Neural cell (in vitro differentiated cells): Measurements from ENCODE around the gene PRKCE. TPM values are rescaled to one million over a fixed set of nuclear protein-coding genes. Genes with fewer than 3 reads are reported as not detected.

Experiments used
- H2AFZ ChIP-seq: fragments of 200-600, 300-800 bp; sonication (generic), shearing (Covaris generic); 2 replicates; pipeline ENCODE4 v1.6.0; 2014; ENCODE audit warnings: low read depth, mild to moderate bottlenecking, antibody characterized with exemption, low read length, moderate library complexity
- H3F3A ChIP-seq: fragments of 200-600 bp; shearing (Covaris generic); 2 replicates; pipeline ENCODE4 v1.6.1; 2016; ENCODE audit warnings: mild to moderate bottlenecking, moderate library complexity, mixed read lengths, antibody characterized with exemption, low read length; ENCODE audit not compliant: insufficient read depth, poor library complexity, severe bottlenecking
- H3K27ac ChIP-seq: fragments of 200-600, 300-800 bp; sonication (generic), shearing (Covaris generic); 2 replicates; pipeline ENCODE4 v1.5.1; 2014; ENCODE audit warnings: mild to moderate bottlenecking, low read length, moderate library complexity
- H3K27me3 ChIP-seq: fragments of 300-800, 200-600 bp; sonication (generic), shearing (Covaris generic); 2 replicates; pipeline ENCODE4 v1.6.0; 2014; ENCODE audit warnings: mild to moderate bottlenecking, low read depth, low read length, moderate library complexity; ENCODE audit not compliant: insufficient read depth
- H3K36me3 ChIP-seq: fragments of 300-800, 200-600 bp; sonication (generic), shearing (Covaris generic); 2 replicates; pipeline ENCODE4 v1.5.1; 2014; ENCODE audit warnings: mild to moderate bottlenecking, antibody characterized with exemption, low read length, moderate library complexity; ENCODE audit not compliant: insufficient read depth
- H3K4me2 ChIP-seq: fragments of 300-800, 200-600 bp; sonication (generic), shearing (Covaris generic); 2 replicates; pipeline ENCODE4 v1.6.0; 2014; ENCODE audit warnings: mild to moderate bottlenecking, low read length
- H3K4me3 ChIP-seq: fragments of 300-800, 200-600 bp; sonication (generic), shearing (Covaris generic); 2 replicates; pipeline ENCODE4 v1.5.1; 2014; ENCODE audit warnings: mild to moderate bottlenecking, low read length, moderate library complexity
- H3K79me2 ChIP-seq: fragments of 200-600 bp; shearing (Covaris generic); replicated peaks from 2 replicates; pipeline ENCODE4 v1.6.0; 2014; ENCODE audit warnings: mild to moderate bottlenecking, low read length, moderate library complexity; ENCODE audit not compliant: insufficient read depth
- H3K9ac ChIP-seq: fragments of 300-800, 200-600 bp; sonication (generic), shearing (Covaris generic); 2 replicates; pipeline ENCODE4 v1.6.1; 2016; ENCODE audit warnings: mild to moderate bottlenecking, low read length, mixed read lengths
- H3K9me2 ChIP-seq: fragments of 200-600 bp; shearing (Covaris generic); 2 replicates; pipeline ENCODE4 v1.6.1; 2016; ENCODE audit warnings: mild to moderate bottlenecking, low read length, mixed read lengths; ENCODE audit not compliant: insufficient read depth
- H3K9me3 ChIP-seq: fragments of 200-600, 300-800 bp; sonication (generic), shearing (Covaris generic); 2 replicates; pipeline ENCODE4 v1.6.1; 2016; ENCODE audit warnings: mild to moderate bottlenecking, mixed run types, low read length, moderate library complexity, mixed read lengths
- H4K20me1 ChIP-seq: fragments of 200-600 bp; shearing (Covaris generic); 2 replicates; pipeline ENCODE4 v1.6.1; 2016; ENCODE audit warnings: mild to moderate bottlenecking, mixed run types; ENCODE audit not compliant: insufficient read depth
- EP300 ChIP-seq: fragments of 450-650 bp; conservative IDR thresholded peaks from 2 replicates; pipeline ENCODE4 v1.6.1; 2014; ENCODE audit warnings: antibody characterized with exemption, mild to moderate bottlenecking, moderate library complexity; ENCODE audit not compliant: poor library complexity, severe bottlenecking
- EZH2 ChIP-seq: fragments of 200-600, 300-800 bp; shearing (Covaris generic), sonication (generic); IDR thresholded peaks from 2 replicates; pipeline ENCODE4 v1.6.1; 2014; ENCODE audit warnings: antibody characterized with exemption, low read length, borderline replicate concordance, mild to moderate bottlenecking; ENCODE audit not compliant: insufficient read depth, poor library complexity, severe bottlenecking
- MXI1 ChIP-seq: fragments of 450-650 bp; conservative IDR thresholded peaks from 2 replicates; pipeline ENCODE4 v1.6.1; 2014; ENCODE audit warnings: antibody characterized with exemption, mild to moderate bottlenecking; ENCODE audit not compliant: poor library complexity, severe bottlenecking
- POLR2AphosphoS5 ChIP-seq: IDR thresholded peaks from 2 replicates; pipeline ENCODE4 v1.6.1; 2012
- RAD21 ChIP-seq: fragments of 450-650 bp; conservative IDR thresholded peaks from 2 replicates; pipeline ENCODE4 v1.6.1; 2014; ENCODE audit warnings: antibody characterized with exemption, mild to moderate bottlenecking, moderate library complexity
- SMC3 ChIP-seq: fragments of 450-650 bp; conservative IDR thresholded peaks from 2 replicates; pipeline ENCODE4 v1.6.1; 2014; ENCODE audit warnings: antibody characterized with exemption, mild to moderate bottlenecking, moderate library complexity; ENCODE audit not compliant: poor library complexity
- TAF1 ChIP-seq: IDR thresholded peaks from 2 replicates; pipeline ENCODE4 v1.6.1; 2012; ENCODE audit warnings: low read depth
- polyA plus RNA-seq: library from polyadenylated mRNA; depleted of rRNA; stranded (reverse); fragments of >200 nt; gene quantifications from 2 replicates; pipeline ENCODE4 v1.2.3, GENCODE V29; 2014
- TF ChIP-seq, protein P1 (sequence below): fragments of 450-650 bp; IDR thresholded peaks from 2 replicates; pipeline ENCODE4 v1.5.1; 2014; ENCODE audit warnings: antibody characterized with exemption, mild to moderate bottlenecking, moderate library complexity; ENCODE audit not compliant: poor library complexity, severe bottlenecking
- TF ChIP-seq, protein P2 (sequence below): IDR thresholded peaks from 2 replicates; pipeline ENCODE4 v1.6.1; 2012; ENCODE audit warnings: borderline replicate concordance

PRKCE gene
- polyA plus RNA-seq, 1 donor from 2014 or later = 5.4 TPM

DNA sequence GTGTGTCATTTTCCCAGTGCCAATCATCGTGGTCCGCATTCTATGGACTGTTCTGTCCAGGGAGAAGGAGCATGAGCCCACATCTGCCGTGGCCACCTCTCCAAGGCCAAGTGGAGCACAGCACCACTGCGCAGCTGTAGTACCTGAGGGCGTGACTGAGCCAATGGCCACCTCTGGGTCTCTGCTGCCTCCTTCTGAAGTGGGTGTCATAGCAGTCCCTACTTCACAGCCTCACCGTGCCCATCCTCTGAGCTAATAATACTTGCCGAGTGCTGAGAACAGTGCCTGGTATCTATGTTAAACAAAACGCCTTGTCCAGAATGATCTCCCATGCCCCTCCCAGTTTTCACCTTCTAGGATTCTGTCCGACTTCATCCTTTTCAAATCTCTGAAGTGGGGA is 256.1 kb downstream of the PRKCE start:
- no peak overlapping the region for H3K27ac ChIP-seq
- no peaks in the 10 kb centered on the region for H4K20me1 ChIP-seq

DNA sequence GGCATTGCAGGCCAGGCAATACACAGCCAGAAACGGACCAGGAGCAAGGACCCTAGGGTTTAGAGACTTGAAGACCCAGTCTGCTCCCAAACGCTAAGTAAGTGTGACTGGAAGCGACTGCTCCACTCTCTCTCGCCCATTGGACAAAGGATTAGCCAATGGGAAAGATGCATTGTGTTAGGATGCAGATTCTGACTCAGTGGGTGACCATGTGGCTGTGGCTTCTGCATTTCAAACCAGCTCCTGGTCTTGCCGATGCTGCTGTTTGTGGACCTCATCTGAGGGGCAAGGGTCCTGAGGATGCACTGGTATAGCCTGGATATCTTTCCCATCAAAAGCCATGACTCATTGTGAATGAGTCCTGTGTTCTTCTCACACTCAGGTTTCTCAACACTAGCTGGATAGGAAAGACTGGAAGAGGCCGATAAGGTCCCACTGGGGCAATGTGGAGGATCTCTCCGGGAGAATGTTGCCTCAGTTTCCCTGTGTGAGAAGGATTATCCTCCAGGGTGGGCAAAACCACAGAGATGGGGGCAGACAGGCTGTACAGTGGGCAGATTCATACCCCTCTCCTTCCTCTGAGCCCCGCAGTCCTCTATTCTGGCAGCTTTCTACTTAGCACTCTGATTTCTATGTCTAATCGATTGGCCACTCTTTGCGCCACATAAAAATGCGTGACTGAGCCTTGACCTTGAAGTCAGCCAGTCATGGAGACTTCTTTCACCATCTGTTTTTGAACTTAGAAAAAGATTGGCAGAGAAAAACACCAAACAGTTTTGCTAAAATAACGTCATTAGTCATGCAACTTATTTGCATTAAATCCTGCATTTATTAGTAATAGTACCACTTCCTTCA is 257.1 kb downstream of the PRKCE start:
- no peak for TF ChIP-seq POLR2AphosphoS5
- no peak for TF ChIP-seq EZH2
- no peak for TF ChIP-seq SMC3
- TF ChIP-seq, protein P1, sequence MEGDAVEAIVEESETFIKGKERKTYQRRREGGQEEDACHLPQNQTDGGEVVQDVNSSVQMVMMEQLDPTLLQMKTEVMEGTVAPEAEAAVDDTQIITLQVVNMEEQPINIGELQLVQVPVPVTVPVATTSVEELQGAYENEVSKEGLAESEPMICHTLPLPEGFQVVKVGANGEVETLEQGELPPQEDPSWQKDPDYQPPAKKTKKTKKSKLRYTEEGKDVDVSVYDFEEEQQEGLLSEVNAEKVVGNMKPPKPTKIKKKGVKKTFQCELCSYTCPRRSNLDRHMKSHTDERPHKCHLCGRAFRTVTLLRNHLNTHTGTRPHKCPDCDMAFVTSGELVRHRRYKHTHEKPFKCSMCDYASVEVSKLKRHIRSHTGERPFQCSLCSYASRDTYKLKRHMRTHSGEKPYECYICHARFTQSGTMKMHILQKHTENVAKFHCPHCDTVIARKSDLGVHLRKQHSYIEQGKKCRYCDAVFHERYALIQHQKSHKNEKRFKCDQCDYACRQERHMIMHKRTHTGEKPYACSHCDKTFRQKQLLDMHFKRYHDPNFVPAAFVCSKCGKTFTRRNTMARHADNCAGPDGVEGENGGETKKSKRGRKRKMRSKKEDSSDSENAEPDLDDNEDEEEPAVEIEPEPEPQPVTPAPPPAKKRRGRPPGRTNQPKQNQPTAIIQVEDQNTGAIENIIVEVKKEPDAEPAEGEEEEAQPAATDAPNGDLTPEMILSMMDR = no peak
- no peak for TF ChIP-seq MXI1
- TF ChIP-seq, protein P2, sequence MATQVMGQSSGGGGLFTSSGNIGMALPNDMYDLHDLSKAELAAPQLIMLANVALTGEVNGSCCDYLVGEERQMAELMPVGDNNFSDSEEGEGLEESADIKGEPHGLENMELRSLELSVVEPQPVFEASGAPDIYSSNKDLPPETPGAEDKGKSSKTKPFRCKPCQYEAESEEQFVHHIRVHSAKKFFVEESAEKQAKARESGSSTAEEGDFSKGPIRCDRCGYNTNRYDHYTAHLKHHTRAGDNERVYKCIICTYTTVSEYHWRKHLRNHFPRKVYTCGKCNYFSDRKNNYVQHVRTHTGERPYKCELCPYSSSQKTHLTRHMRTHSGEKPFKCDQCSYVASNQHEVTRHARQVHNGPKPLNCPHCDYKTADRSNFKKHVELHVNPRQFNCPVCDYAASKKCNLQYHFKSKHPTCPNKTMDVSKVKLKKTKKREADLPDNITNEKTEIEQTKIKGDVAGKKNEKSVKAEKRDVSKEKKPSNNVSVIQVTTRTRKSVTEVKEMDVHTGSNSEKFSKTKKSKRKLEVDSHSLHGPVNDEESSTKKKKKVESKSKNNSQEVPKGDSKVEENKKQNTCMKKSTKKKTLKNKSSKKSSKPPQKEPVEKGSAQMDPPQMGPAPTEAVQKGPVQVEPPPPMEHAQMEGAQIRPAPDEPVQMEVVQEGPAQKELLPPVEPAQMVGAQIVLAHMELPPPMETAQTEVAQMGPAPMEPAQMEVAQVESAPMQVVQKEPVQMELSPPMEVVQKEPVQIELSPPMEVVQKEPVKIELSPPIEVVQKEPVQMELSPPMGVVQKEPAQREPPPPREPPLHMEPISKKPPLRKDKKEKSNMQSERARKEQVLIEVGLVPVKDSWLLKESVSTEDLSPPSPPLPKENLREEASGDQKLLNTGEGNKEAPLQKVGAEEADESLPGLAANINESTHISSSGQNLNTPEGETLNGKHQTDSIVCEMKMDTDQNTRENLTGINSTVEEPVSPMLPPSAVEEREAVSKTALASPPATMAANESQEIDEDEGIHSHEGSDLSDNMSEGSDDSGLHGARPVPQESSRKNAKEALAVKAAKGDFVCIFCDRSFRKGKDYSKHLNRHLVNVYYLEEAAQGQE = no peak
- TF ChIP-seq TAF1 = no peak
- TF ChIP-seq EP300 = no peak
- no peak for TF ChIP-seq RAD21
- Histone ChIP-seq H3K36me3 (no peaks in the 10 kb centered on the region), H3K4me2 (no peak overlapping the region), H3K4me3 (no peak overlapping the region), H3K9ac (no peak overlapping the region), H3K79me2 (no peaks in the 10 kb centered on the region), H3K27ac (no peak overlapping the region), H3K27me3 (no peaks in the 10 kb centered on the region), H4K20me1 (no peaks in the 10 kb centered on the region), H2AFZ (no peak overlapping the region), H3K9me3 (no peaks in the 10 kb centered on the region), H3K9me2 (no peaks in the 10 kb centered on the region), H3F3A (no peaks in the 10 kb centered on the region)

More for the DNA sequence above, 256.1 kb downstream of the PRKCE start:
- Histone ChIP-seq H2AFZ (no peak overlapping the region), H3K4me2 (no peak overlapping the region), H3K4me3 (no peak overlapping the region), H3K9me2 (no peaks in the 10 kb centered on the region), H3K27me3 (no peaks in the 10 kb centered on the region), H3F3A (no peaks in the 10 kb centered on the region), H3K36me3 (no peaks in the 10 kb centered on the region), H3K79me2 (no peaks in the 10 kb centered on the region), H3K9ac (no peak overlapping the region), H3K9me3 (no peaks in the 10 kb centered on the region)
- no peak for TF ChIP-seq TAF1
- no peak for TF ChIP-seq MXI1
- no peak for TF ChIP-seq EZH2
- TF ChIP-seq, protein P2 = no peak
- TF ChIP-seq, protein P1 = no peak
- TF ChIP-seq POLR2AphosphoS5 = no peak
